Testis (tissue), 2 donors: ENCODE measurements around the gene YDJC.

Experiments
- POLR2A ChIP-seq: fragments of 450-650 bp; IDR thresholded peaks from one replicate; pipeline ENCODE4 v1.6.1; 2017; ENCODE audit warnings: antibody characterized with exemption, mild to moderate bottlenecking, moderate library complexity
- TF ChIP-seq, protein P1 (sequence below), 3 experiments: fragments of 450-650 bp in 2 of 3; fragments of 200-600 bp in 1 of 3; sonication (generic) in 1 of 3; IDR thresholded peaks; one replicate each; pipeline ENCODE4 v1.5.1; 2016 to 2019; ENCODE audit warnings: antibody characterized with exemption in 3 of 3, mild to moderate bottlenecking in 2 of 3, moderate library complexity in 1 of 3

DNA sequence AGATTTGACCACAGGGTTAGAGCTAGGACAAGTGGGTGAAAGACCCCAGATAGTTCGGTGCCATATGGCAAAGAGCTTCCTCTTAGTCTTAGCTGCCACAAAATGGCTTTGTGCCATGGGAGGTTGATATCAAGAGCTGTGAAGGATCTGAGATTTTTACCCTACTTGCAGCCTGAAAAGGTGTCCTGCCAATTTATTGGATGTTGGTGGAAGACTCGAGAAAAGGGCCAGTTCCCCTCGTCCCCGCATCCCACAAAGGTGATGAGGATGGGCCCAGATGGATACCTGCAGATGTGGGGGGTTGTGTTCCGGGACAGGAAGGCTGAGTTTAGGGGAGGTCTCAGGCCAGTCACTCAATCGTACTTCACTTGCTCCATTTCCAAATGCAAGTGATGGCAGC lies 27.2 kb downstream of the YDJC start:
- TF ChIP-seq, protein P1, sequence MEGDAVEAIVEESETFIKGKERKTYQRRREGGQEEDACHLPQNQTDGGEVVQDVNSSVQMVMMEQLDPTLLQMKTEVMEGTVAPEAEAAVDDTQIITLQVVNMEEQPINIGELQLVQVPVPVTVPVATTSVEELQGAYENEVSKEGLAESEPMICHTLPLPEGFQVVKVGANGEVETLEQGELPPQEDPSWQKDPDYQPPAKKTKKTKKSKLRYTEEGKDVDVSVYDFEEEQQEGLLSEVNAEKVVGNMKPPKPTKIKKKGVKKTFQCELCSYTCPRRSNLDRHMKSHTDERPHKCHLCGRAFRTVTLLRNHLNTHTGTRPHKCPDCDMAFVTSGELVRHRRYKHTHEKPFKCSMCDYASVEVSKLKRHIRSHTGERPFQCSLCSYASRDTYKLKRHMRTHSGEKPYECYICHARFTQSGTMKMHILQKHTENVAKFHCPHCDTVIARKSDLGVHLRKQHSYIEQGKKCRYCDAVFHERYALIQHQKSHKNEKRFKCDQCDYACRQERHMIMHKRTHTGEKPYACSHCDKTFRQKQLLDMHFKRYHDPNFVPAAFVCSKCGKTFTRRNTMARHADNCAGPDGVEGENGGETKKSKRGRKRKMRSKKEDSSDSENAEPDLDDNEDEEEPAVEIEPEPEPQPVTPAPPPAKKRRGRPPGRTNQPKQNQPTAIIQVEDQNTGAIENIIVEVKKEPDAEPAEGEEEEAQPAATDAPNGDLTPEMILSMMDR (IDR thresholded peaks at IDR 0.05), result no peak
- no peak for TF ChIP-seq POLR2A
